Measurements from ENCODE around the gene CCDC127. TPM values are rescaled to one million over a fixed set of nuclear protein-coding genes. Genes with fewer than 3 reads are reported as not detected.

Gene CCDC127
- total and polyA plus RNA-seq, 12 donors, result 3.0 to 9.7 (median 6.5) TPM

GRCh38 chr5:179401-179800 is 38.6 kb downstream of the CCDC127 start:
- WGBS, 4 donors, result 82 to 87% (median 85%) methylated on average over 9 of the region's 9 CpGs
- Histone ChIP-seq H3K4me1 (replicated peaks in 1 of 2) (no peaks in the 10 kb centered on the region), H3K27ac (no peak overlapping the region), H3K9me3 (replicated peaks in 1 of 3) (no peaks in the 10 kb centered on the region), H3K27me3 (no peaks in the 10 kb centered on the region), H3K4me3 (no peak overlapping the region), H3K36me3 (replicated peaks in 1 of 2) (no peaks in the 10 kb centered on the region)
- TF ChIP-seq POLR2A (IDR thresholded peaks at IDR 0.05), result no peak
- no peak for TF ChIP-seq CTCF (IDR thresholded peaks at IDR 0.05)
- intact Hi-C loops (cut with DNase I), result no loop called here
- DNase-seq, result no peak

GRCh38 chr5:178110-178509 is 39.8 kb downstream of the CCDC127 start:
- no peaks in the 10 kb centered on the region for H3K36me3 ChIP-seq (replicated peaks in 1 of 2)
- no peak overlapping the region for H3K4me3 ChIP-seq
- no peak overlapping the region for H3K27ac ChIP-seq
- 68 to 78% (median 70%) methylated on average over 5 of the region's 5 CpGs for WGBS, 4 donors
- intact Hi-C loops (cut with DNase I), result no loop called here
- DNase-seq, result no peak
- H3K9me3 ChIP-seq (replicated peaks in 1 of 3), result no peaks in the 10 kb centered on the region
- no peak for TF ChIP-seq CTCF (IDR thresholded peaks at IDR 0.05)
- TF ChIP-seq POLR2A (IDR thresholded peaks at IDR 0.05), result no peak
- no peaks in the 10 kb centered on the region for H3K27me3 ChIP-seq
- no peaks in the 10 kb centered on the region for H3K4me1 ChIP-seq (replicated peaks in 1 of 2)

GRCh38 chr5:176296-176823 is 41.6 kb downstream of the CCDC127 start:
- DNase-seq, result no peak

GRCh38 chr5:174876-175465 is 43.0 kb downstream of the CCDC127 start:
- intact Hi-C loops (cut with DNase I), result no loop called here
- H3K4me1 ChIP-seq (replicated peaks in 1 of 2), result no peaks in the 10 kb centered on the region
- no peak overlapping the region for H3K4me3 ChIP-seq
- 89 to 96% (median 92%) methylated on average over 12 to 16 of the region's 16 CpGs for WGBS, 4 donors
- no peak for TF ChIP-seq POLR2A (IDR thresholded peaks at IDR 0.05)
- TF ChIP-seq CTCF (IDR thresholded peaks at IDR 0.05), result no peak
- no peak for DNase-seq
- H3K27ac ChIP-seq, result no peak overlapping the region
- H3K27me3 ChIP-seq, result no peaks in the 10 kb centered on the region
- H3K36me3 ChIP-seq (replicated peaks in 1 of 2), result no peaks in the 10 kb centered on the region
- no peaks in the 10 kb centered on the region for H3K9me3 ChIP-seq (replicated peaks in 1 of 3)

More at GRCh38 chr5:176296-176823, 41.6 kb downstream of the CCDC127 start:
- Histone ChIP-seq H3K4me1 (replicated peaks in 1 of 2) (no peaks in the 10 kb centered on the region), H3K27ac (no peak overlapping the region), H3K9me3 (replicated peaks in 1 of 3) (no peaks in the 10 kb centered on the region), H3K4me3 (no peak overlapping the region), H3K36me3 (replicated peaks in 1 of 2) (no peaks in the 10 kb centered on the region), H3K27me3 (no peaks in the 10 kb centered on the region)
- intact Hi-C loops (cut with DNase I), result no loop called here
- WGBS, 4 donors, result 80 to 84% (median 83%) methylated on average over 10 to 11 of the region's 11 CpGs
- TF ChIP-seq POLR2A (IDR thresholded peaks at IDR 0.05) (no peak), CTCF (IDR thresholded peaks at IDR 0.05) (no peak)
